Stomach (tissue), 4 donors: ENCODE data around the gene SNRNP25.

Source experiments
- POLR2A ChIP-seq, 4 donors: fragments of 450-650 bp; IDR thresholded peaks; one replicate each; pipeline ENCODE4 v1.6.1; 2016; ENCODE audit warnings: antibody characterized with exemption in 4 of 4, control low read depth in 2 of 4, mild to moderate bottlenecking in 1 of 4, moderate library complexity in 1 of 4
- POLR2AphosphoS5 ChIP-seq, 3 donors: sonication (generic); formaldehyde crosslinking; IDR thresholded peaks; one replicate each; pipeline ENCODE4 v1.6.1; 2016; ENCODE audit warnings: antibody characterized with exemption in 3 of 3
- TF ChIP-seq, protein P1 (sequence below), 7 experiments: fragments of 450-650 bp in 4 of 7; fragments of 200-600 bp in 3 of 7; sonication (generic) in 3 of 7; IDR thresholded peaks; one replicate each; pipeline ENCODE4 v1.5.1; 2016 to 2019; ENCODE audit warnings: antibody characterized with exemption in 7 of 7, control low read depth in 2 of 7, mild to moderate bottlenecking in 1 of 7

DNA sequence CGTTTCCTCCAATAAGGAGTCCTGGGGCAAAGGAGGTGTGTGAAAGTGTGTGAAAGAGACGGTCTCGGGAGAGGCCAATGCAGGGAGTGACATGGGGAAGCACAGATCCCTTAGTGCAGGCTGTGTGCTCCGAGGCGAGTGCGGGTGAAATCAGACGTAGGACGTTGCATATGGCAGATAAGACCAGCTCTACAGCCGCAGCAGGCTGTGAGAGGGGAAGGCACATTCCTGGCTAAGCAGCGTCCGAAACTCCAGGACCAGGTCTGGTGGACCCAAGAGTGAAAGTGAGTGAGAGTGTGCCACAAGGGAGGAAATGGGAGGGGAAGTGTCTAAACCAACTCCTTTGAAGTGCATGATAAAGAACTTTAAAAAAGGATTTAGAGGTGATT lies 11.6 kb upstream of the SNRNP25 start:
- TF ChIP-seq POLR2A (IDR thresholded peaks at IDR 0.05) (no peak), POLR2AphosphoS5 (IDR thresholded peaks at IDR 0.05) (no peak)
- TF ChIP-seq, protein P1, sequence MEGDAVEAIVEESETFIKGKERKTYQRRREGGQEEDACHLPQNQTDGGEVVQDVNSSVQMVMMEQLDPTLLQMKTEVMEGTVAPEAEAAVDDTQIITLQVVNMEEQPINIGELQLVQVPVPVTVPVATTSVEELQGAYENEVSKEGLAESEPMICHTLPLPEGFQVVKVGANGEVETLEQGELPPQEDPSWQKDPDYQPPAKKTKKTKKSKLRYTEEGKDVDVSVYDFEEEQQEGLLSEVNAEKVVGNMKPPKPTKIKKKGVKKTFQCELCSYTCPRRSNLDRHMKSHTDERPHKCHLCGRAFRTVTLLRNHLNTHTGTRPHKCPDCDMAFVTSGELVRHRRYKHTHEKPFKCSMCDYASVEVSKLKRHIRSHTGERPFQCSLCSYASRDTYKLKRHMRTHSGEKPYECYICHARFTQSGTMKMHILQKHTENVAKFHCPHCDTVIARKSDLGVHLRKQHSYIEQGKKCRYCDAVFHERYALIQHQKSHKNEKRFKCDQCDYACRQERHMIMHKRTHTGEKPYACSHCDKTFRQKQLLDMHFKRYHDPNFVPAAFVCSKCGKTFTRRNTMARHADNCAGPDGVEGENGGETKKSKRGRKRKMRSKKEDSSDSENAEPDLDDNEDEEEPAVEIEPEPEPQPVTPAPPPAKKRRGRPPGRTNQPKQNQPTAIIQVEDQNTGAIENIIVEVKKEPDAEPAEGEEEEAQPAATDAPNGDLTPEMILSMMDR (IDR thresholded peaks at IDR 0.05), result no peak
